Measurements from ENCODE around the gene RELB.

- TF ChIP-seq POLR2AphosphoS5 (IDR thresholded peaks at IDR 0.05): no peak
- no peak for TF ChIP-seq CTCF (IDR thresholded peaks at IDR 0.05)
These were observed 14.1 kb upstream of the RELB start for GRCh38 chr19:44987148-44987675.

Measured in suprapubic skin (tissue), 3 donors.